Right lobe of liver (tissue), 4 donors: ENCODE results near the gene NR6A1.

Experiments
- POLR2A ChIP-seq: fragments of 450-650 bp; IDR thresholded peaks from one replicate; pipeline ENCODE4 v1.6.1; 2017; ENCODE audit warnings: antibody characterized with exemption, mild to moderate bottlenecking
- TF ChIP-seq, protein P1 (sequence below), 4 donors: fragments of 200-600 bp in 3 of 4; fragments of 450-650 bp in 1 of 4; IDR thresholded peaks; one replicate each; pipeline versions ENCODE4 v1.5.1 to v1.8.0; 2016 to 2022; ENCODE audit warnings: antibody characterized with exemption in 4 of 4, mild to moderate bottlenecking in 2 of 4
- donor health status: DM: no; HTN: no; CAD: no.
- donor health status: DM: no; HTN: no; CAD: no.
- donor health status: DM: no; HTN: yes; CAD: no.

- no peak for TF ChIP-seq POLR2A
- TF ChIP-seq, protein P1, sequence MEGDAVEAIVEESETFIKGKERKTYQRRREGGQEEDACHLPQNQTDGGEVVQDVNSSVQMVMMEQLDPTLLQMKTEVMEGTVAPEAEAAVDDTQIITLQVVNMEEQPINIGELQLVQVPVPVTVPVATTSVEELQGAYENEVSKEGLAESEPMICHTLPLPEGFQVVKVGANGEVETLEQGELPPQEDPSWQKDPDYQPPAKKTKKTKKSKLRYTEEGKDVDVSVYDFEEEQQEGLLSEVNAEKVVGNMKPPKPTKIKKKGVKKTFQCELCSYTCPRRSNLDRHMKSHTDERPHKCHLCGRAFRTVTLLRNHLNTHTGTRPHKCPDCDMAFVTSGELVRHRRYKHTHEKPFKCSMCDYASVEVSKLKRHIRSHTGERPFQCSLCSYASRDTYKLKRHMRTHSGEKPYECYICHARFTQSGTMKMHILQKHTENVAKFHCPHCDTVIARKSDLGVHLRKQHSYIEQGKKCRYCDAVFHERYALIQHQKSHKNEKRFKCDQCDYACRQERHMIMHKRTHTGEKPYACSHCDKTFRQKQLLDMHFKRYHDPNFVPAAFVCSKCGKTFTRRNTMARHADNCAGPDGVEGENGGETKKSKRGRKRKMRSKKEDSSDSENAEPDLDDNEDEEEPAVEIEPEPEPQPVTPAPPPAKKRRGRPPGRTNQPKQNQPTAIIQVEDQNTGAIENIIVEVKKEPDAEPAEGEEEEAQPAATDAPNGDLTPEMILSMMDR (IDR thresholded peaks at IDR 0.05) = no peak
Measured at GRCh38 chr9:124493794-124494479, 277.2 kb downstream of the NR6A1 start.
